VCaP (cell line): ENCODE results near the gene TMEM72.

Source experiments
- H3K27ac ChIP-seq: fragments of 450-650 bp; 2 replicates; pipeline ENCODE4 v1.5.1; 2017
- TF ChIP-seq, protein P1 (sequence below): fragments of 450-650 bp; conservative IDR thresholded peaks from 2 replicates; pipeline ENCODE4 v1.5.1; 2017; ENCODE audit warnings: mild to moderate bottlenecking, moderate library complexity

TMEM72 gene

DNA sequence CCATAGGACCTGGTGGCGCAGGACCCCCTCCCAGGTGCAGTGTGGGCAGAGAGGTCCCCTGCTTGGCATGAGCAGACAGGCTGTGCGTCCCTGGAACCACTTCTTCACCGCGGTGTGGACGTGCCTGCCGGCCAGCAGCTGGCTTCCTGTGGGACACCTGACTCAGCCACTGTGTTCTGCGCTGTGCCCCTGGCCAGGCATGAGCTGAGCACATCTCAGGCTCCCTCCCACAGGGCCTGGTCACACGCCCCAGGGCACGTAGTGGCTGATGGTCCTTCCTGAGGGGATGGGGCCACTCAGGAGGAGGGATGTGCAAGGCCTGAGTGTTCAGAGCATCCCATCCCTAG, 71.0 kb downstream of the TMEM72 start:
- H3K27ac ChIP-seq: no peak overlapping the region
- TF ChIP-seq, protein P1, sequence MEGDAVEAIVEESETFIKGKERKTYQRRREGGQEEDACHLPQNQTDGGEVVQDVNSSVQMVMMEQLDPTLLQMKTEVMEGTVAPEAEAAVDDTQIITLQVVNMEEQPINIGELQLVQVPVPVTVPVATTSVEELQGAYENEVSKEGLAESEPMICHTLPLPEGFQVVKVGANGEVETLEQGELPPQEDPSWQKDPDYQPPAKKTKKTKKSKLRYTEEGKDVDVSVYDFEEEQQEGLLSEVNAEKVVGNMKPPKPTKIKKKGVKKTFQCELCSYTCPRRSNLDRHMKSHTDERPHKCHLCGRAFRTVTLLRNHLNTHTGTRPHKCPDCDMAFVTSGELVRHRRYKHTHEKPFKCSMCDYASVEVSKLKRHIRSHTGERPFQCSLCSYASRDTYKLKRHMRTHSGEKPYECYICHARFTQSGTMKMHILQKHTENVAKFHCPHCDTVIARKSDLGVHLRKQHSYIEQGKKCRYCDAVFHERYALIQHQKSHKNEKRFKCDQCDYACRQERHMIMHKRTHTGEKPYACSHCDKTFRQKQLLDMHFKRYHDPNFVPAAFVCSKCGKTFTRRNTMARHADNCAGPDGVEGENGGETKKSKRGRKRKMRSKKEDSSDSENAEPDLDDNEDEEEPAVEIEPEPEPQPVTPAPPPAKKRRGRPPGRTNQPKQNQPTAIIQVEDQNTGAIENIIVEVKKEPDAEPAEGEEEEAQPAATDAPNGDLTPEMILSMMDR: no peak

DNA sequence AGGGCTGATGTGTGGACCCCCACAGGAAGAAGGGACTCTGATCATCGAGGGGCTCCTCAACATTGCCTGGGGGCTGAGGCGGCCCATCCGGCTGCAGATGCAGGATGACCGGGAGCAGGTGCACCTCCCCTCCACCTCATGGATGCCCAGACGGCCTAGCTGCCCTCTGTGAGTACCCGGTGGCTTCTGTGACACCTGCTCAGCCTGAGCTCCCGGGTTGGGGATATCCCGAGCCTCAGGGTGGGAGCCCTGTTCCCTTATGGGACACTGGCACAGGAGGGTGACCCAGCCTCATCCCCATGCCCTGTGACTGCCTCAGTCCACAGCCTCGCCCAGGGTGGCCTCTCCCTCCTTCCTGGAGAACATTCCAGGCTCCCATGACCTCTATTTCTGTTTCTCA, 71.4 kb downstream of the TMEM72 start:
- TF ChIP-seq, protein P1: no peak
- no peak overlapping the region for H3K27ac ChIP-seq

DNA sequence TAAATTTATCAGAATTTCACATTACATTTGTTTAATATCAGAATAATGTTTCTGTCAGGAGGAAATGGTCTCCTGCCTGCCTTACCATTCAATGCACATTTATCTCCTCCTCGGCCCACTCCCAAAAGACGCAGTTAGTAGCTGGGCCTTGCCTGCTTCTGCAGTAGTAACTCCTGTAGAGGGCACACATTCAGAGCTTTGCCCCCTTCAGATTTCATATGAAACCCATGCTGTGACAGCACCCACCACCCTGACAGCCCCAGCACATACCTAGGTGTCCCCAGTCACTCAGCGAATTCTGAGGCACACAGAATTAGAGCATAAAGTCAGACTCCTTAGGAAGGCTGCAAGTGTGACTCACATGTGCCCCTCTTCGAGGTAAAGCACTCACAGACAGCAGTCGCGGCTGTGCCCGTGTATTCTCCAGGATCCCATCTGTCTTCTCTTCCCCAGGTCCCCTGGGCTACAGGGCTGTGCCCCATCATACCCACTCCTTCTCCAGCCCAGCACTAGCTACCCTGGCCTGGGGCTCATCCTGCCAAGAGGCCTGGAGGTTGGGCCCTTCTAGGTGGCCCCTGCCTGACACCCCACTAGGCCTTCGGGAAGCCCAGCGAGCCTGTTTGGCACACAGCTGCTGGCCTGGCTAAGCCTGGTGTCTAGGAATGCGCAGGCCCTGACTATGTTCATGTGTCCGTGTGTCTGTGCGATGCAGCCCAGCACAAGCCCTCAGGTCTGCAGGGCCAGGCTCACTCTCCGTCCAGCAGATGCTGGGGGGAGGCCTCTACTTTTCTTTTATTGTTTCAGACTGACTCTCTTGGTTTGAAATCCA, 72.1 kb downstream of the TMEM72 start:
- no peak overlapping the region for H3K27ac ChIP-seq
- TF ChIP-seq, protein P1: no peak

DNA sequence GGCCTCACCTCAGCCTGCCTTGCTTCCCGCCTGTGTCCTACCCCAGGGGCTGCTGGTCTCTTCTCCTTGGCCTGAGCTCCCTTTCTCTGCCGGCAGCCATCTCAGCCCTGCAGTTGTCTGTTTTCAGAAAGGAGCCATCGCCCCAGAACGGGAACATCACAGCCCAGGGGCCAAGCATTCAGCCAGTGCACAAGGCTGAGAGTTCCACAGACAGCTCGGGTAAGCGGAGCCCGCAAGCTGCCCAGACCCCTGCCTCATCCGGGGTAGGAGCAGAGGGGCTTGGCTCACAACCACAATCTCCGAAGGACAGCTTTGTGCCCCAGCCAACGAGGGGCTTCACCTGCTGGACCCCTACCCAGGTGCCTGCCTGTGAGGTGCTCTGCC, 72.8 kb downstream of the TMEM72 start:
- TF ChIP-seq, protein P1: no peak
- H3K27ac ChIP-seq: no peak overlapping the region

DNA sequence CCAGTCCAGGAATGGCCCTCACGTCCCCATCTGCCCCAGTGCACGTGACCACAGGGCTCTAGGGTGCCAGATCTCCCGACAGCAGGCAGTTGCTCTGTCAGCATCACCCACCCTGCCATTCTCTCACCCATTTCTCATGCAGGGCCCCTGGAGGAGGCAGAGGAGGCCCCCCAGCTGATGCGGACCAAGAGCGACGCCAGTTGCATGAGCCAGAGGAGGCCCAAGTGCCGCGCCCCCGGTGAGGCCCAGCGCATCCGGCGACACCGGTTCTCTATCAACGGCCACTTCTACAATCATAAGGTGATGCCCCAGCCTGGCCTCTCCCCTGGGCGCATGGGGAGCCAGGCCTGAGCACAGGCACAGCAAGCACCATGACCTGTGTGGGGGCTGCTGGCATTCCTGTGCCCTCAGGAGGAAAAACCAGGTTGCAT, 73.5 kb downstream of the TMEM72 start:
- TF ChIP-seq, protein P1: no peak
- no peak overlapping the region for H3K27ac ChIP-seq

DNA sequence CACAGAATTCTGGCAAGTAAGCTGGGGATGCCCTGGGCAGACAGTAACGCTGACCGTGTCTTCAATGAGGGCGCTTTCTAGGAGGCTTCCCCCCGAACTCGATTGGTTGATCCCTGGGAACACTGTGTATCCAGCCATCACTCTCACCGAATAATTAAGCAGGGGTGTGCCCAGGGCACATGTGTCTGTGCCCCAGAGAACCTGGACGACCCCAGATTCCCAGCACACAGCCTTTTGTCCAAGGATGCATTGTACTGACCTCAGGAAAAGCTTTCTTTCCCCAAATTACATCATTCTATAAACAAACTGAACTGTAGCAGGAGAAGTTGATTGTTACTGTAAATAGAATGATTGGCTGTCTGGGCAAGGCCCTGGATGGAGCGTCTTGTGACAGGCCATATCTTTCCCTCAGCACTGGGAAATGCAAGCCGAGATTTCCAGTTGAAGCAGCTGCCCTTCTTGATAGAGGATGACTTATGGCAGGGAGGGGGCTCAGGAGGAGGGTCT, 74.1 kb downstream of the TMEM72 start:
- TF ChIP-seq, protein P1: no peak
- no peak overlapping the region for H3K27ac ChIP-seq

DNA sequence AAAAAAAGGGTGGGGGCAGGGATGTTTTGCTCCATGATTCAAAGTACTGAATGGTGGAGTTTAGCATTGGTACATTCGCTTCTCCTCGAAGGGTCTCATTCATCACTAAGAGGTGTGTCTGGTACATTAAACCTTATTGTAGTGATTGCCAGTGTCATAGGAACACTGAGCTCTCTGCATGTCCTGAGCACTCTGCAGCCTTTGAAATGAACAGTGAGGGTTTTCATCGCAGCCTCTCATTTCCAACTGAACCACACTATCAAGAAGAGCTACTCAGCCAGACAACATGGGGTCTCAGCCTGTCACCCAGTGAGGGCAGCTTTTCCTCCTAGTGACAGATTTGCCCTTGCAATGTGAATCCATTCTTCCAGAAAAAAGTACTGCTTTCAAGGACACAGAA, 75.0 kb downstream of the TMEM72 start:
- TF ChIP-seq, protein P1: no peak
- no peak overlapping the region for H3K27ac ChIP-seq
